SK-N-SH treated with all-trans-retinoic acid at 6 μM for 48 hours (cell line): Measurements from ENCODE around the gene PDIK1L.

ENCODE experiments used
- ATAC-seq: fragments of 200-7000 bp; cut with Tn5 transposase; 3 replicates; pipeline ENCODE4 v1.9.1; 2020; ENCODE audit warnings: mild to moderate bottlenecking, moderate library complexity
- ARNTL ChIP-seq: fragments of 450-650 bp; formaldehyde crosslinking; IDR thresholded peaks from 2 replicates; pipeline ENCODE4 v1.5.0; 2020; ENCODE audit warnings: low read depth, mild to moderate bottlenecking, moderate library complexity, borderline replicate concordance
- BACH2 ChIP-seq: fragments of 250-450 bp; sonication (Bioruptor Pico); IDR thresholded peaks from 2 replicates; pipeline ENCODE4 v1.9.0; 2021; ENCODE audit warnings: mild to moderate bottlenecking, borderline replicate concordance
- CSDC2 ChIP-seq: fragments of 250-450 bp; sonication (Bioruptor Pico); IDR thresholded peaks from 2 replicates; pipeline ENCODE4 v1.5.0; 2020; ENCODE audit warnings: mild to moderate bottlenecking, moderate library complexity
- ESRRG ChIP-seq: fragments of 250-450 bp; sonication (Bioruptor Pico); IDR thresholded peaks from 2 replicates; pipeline ENCODE4 v1.6.1; 2021; ENCODE audit warnings: mild to moderate bottlenecking
- ISL1 ChIP-seq: fragments of 250-450 bp; sonication (Bioruptor Pico); IDR thresholded peaks from 2 replicates; pipeline ENCODE4 v2.1.2; 2022; ENCODE audit warnings: mild to moderate bottlenecking, moderate library complexity
- OSR1 ChIP-seq: fragments of 250-450 bp; sonication (Bioruptor Pico); IDR thresholded peaks from 2 replicates; pipeline ENCODE4 v1.8.0; 2022; ENCODE audit warnings: moderate library complexity, mild to moderate bottlenecking, inconsistent platforms
- PPARA ChIP-seq: fragments of 250-450 bp; sonication (Bioruptor Pico); IDR thresholded peaks from 2 replicates; pipeline ENCODE4 v1.5.0; 2020; ENCODE audit warnings: mild to moderate bottlenecking, borderline replicate concordance
- RARB ChIP-seq: fragments of 250-450 bp; sonication (Bioruptor Pico); IDR thresholded peaks from 2 replicates; pipeline ENCODE4 v1.8.0; 2021; ENCODE audit warnings: mild to moderate bottlenecking, moderate library complexity
- TCF4 ChIP-seq: fragments of 250-450 bp; sonication (Bioruptor Pico); IDR thresholded peaks from 2 replicates; pipeline ENCODE4 v1.8.0; 2021; ENCODE audit warnings: mild to moderate bottlenecking, moderate library complexity, borderline replicate concordance
- TOX ChIP-seq: fragments of 250-450 bp; sonication (Bioruptor Pico); IDR thresholded peaks from 2 replicates; pipeline ENCODE4 v1.8.0; 2021; ENCODE audit warnings: mild to moderate bottlenecking, moderate library complexity, borderline replicate concordance
- ZFP3 ChIP-seq: fragments of 250-450 bp; sonication (Bioruptor Pico); IDR thresholded peaks from 2 replicates; pipeline ENCODE4 v1.5.0; 2020; ENCODE audit warnings: mild to moderate bottlenecking, moderate library complexity
- ZFP30 ChIP-seq: fragments of 450-650 bp; formaldehyde crosslinking; IDR thresholded peaks from 2 replicates; pipeline ENCODE4 v1.5.0; 2022; ENCODE audit warnings: mild to moderate bottlenecking, moderate library complexity
- ZNF565 ChIP-seq: fragments of 450-650 bp; formaldehyde crosslinking; conservative IDR thresholded peaks from 2 replicates; pipeline ENCODE4 v1.5.0; 2020; ENCODE audit warnings: low read depth, mild to moderate bottlenecking, moderate library complexity
- ZNF70 ChIP-seq: fragments of 450-650 bp; formaldehyde crosslinking; IDR thresholded peaks from 2 replicates; pipeline ENCODE4 v1.5.0; 2020; ENCODE audit warnings: mild to moderate bottlenecking, moderate library complexity
- ZNF8 ChIP-seq: fragments of 450-650 bp; formaldehyde crosslinking; IDR thresholded peaks from 2 replicates; pipeline ENCODE4 v1.5.0; 2020; ENCODE audit warnings: mild to moderate bottlenecking, moderate library complexity
- TF ChIP-seq, protein P1 (sequence below): fragments of 250-450 bp; sonication (Bioruptor Pico); IDR thresholded peaks from 2 replicates; pipeline ENCODE4 v1.8.0; 2021; ENCODE audit warnings: low read depth, mild to moderate bottlenecking, moderate library complexity, borderline replicate concordance
- TF ChIP-seq, protein P2 (sequence below): fragments of 250-450 bp; sonication (Bioruptor Pico); IDR thresholded peaks from 2 replicates; pipeline ENCODE4 v1.5.1; 2020; ENCODE audit warnings: low read depth, mild to moderate bottlenecking, moderate library complexity
- TF ChIP-seq, protein P3 (sequence below): fragments of 250-450 bp; sonication (Bioruptor Pico); IDR thresholded peaks from 2 replicates; pipeline ENCODE4 v1.5.1; 2021; ENCODE audit warnings: mild to moderate bottlenecking, moderate library complexity
- TF ChIP-seq, protein P4 (sequence below): fragments of 250-450 bp; sonication (Bioruptor Pico); IDR thresholded peaks from 2 replicates; pipeline ENCODE4 v1.8.0; 2020; ENCODE audit warnings: mild to moderate bottlenecking, moderate library complexity, borderline replicate concordance
- TF ChIP-seq, protein P5 (sequence below): fragments of 250-450 bp; sonication (Bioruptor Pico); IDR thresholded peaks from 2 replicates; pipeline ENCODE4 v1.5.0; 2020; ENCODE audit warnings: mild to moderate bottlenecking, moderate library complexity

Gene PDIK1L

DNA sequence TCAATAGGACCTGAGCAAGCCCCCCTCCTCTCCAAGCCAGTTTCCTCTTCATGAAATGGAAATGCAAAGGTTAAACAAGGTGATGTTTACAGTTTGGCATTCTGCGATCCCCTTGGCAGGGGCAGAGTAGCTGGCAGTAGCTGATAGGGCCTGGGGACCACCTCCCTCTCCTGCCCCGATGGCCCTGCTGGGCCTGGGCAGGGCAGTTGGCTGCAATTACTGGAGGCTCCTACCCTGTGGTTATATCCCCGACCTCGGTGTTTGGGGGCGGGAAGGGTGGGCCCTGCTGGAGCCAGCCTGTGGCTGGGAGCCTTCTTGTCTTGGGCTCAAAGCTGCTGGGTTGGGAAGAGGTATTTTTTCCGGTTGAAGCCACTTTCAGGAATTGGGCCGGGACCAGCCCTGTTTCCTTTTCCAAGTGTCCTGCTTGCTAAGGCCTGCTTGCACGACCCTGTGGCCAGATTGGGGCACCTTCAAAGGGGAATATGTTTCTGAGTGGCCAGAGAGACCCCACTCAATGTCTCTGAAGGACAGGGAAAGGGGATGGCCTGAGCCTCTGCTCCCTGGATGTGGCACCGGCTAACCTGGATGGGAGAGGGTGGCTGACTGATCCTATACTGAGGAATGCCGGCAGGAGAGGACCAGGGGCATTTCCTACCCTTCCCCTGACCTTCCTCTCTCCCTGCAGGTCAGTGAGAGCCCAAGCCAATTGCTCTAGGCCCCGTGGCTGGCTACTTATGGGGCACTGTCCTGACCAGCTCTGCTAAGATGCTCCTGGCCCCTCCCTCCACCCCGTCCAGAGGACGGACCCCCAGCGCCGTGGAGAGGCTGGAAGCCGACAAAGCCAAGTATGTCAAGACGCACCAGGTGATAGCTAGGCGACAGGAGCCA, 49.1 kb downstream of the PDIK1L start:
- no peak for ATAC-seq
- TF ChIP-seq, protein P1, sequence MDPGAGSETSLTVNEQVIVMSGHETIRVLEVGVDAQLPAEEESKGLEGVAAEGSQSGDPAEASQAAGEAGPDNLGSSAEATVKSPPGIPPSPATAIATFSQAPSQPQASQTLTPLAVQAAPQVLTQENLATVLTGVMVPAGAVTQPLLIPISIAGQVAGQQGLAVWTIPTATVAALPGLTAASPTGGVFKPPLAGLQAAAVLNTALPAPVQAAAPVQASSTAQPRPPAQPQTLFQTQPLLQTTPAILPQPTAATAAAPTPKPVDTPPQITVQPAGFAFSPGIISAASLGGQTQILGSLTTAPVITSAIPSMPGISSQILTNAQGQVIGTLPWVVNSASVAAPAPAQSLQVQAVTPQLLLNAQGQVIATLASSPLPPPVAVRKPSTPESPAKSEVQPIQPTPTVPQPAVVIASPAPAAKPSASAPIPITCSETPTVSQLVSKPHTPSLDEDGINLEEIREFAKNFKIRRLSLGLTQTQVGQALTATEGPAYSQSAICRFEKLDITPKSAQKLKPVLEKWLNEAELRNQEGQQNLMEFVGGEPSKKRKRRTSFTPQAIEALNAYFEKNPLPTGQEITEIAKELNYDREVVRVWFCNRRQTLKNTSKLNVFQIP = no peak
- TF ChIP-seq BACH2 (CRISPR knock-in tag) (no peak), ISL1 (CRISPR knock-in tag) (no peak), ZFP30 (CRISPR knock-in tag) (no peak), ESRRG (no peak), ZNF70 (CRISPR knock-in tag) (no peak), ZFP3 (CRISPR knock-in tag) (no peak), TOX (CRISPR knock-in tag) (no peak), ZNF8 (CRISPR knock-in tag) (no peak), ARNTL (CRISPR knock-in tag) (no peak), OSR1 (no peak), TCF4 (no peak)
- TF ChIP-seq, protein P2, sequence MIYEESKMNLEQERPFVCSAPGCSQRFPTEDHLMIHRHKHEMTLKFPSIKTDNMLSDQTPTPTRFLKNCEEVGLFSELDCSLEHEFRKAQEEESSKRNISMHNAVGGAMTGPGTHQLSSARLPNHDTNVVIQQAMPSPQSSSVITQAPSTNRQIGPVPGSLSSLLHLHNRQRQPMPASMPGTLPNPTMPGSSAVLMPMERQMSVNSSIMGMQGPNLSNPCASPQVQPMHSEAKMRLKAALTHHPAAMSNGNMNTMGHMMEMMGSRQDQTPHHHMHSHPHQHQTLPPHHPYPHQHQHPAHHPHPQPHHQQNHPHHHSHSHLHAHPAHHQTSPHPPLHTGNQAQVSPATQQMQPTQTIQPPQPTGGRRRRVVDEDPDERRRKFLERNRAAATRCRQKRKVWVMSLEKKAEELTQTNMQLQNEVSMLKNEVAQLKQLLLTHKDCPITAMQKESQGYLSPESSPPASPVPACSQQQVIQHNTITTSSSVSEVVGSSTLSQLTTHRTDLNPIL = no peak
- TF ChIP-seq, protein P3, sequence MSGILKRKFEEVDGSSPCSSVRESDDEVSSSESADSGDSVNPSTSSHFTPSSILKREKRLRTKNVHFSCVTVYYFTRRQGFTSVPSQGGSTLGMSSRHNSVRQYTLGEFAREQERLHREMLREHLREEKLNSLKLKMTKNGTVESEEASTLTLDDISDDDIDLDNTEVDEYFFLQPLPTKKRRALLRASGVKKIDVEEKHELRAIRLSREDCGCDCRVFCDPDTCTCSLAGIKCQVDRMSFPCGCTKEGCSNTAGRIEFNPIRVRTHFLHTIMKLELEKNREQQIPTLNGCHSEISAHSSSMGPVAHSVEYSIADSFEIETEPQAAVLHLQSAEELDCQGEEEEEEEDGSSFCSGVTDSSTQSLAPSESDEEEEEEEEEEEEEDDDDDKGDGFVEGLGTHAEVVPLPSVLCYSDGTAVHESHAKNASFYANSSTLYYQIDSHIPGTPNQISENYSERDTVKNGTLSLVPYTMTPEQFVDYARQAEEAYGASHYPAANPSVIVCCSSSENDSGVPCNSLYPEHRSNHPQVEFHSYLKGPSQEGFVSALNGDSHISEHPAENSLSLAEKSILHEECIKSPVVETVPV (CRISPR knock-in tag) = no peak

DNA sequence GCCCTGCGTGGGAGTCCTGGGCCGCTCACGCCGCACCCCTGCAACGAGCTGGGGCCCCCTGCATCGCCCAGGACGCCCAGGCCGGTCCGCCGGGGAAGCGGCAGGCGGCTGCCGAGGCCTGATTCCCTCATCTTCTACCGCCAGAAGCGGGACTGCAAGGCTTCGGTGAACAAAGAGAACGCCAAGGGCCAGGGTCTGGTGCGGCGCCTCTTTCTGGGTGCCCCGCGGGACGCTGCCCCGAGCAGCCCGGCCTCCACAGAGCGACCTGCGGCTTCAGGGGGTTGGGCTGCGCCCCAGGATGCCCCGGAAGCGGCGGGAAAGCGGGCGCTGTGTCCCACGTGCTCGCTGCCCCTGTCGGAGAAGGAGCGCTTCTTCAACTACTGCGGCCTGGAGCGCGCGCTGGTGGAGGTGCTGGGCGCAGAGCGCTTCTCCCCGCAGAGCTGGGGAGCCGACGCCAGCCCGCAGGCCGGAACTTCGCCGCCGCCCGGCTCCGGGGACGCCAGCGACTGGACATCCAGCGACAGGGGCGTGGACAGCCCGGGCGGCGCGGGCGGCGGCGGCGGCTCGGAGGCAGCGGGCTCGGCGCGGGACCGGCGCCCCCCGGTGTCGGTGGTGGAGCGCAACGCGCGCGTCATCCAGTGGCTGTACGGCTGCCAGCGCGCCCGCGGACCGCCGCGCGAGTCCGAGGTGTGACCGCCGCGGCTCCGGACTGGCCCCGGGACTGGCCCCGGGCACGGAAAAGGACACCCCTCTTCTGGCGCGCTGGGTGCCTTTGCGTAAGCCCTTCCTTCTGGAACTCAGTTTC, 50.0 kb downstream of the PDIK1L start:
- TF ChIP-seq PPARA (CRISPR knock-in tag) (no peak), ZNF565 (CRISPR knock-in tag) (no peak), CSDC2 (CRISPR knock-in tag) (no peak), ZNF70 (CRISPR knock-in tag) (no peak), ZFP3 (CRISPR knock-in tag) (no peak), TCF4 (no peak), ZFP30 (CRISPR knock-in tag) (no peak), ESRRG (no peak), RARB (CRISPR knock-in tag) (no peak), ISL1 (CRISPR knock-in tag) (no peak), OSR1 (no peak)
- TF ChIP-seq, protein P4, sequence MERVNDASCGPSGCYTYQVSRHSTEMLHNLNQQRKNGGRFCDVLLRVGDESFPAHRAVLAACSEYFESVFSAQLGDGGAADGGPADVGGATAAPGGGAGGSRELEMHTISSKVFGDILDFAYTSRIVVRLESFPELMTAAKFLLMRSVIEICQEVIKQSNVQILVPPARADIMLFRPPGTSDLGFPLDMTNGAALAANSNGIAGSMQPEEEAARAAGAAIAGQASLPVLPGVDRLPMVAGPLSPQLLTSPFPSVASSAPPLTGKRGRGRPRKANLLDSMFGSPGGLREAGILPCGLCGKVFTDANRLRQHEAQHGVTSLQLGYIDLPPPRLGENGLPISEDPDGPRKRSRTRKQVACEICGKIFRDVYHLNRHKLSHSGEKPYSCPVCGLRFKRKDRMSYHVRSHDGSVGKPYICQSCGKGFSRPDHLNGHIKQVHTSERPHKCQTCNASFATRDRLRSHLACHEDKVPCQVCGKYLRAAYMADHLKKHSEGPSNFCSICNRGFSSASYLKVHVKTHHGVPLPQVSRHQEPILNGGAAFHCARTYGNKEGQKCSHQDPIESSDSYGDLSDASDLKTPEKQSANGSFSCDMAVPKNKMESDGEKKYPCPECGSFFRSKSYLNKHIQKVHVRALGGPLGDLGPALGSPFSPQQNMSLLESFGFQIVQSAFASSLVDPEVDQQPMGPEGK = no peak
- TF ChIP-seq, protein P1 = no peak
- TF ChIP-seq, protein P2 = no peak
- TF ChIP-seq, protein P5, sequence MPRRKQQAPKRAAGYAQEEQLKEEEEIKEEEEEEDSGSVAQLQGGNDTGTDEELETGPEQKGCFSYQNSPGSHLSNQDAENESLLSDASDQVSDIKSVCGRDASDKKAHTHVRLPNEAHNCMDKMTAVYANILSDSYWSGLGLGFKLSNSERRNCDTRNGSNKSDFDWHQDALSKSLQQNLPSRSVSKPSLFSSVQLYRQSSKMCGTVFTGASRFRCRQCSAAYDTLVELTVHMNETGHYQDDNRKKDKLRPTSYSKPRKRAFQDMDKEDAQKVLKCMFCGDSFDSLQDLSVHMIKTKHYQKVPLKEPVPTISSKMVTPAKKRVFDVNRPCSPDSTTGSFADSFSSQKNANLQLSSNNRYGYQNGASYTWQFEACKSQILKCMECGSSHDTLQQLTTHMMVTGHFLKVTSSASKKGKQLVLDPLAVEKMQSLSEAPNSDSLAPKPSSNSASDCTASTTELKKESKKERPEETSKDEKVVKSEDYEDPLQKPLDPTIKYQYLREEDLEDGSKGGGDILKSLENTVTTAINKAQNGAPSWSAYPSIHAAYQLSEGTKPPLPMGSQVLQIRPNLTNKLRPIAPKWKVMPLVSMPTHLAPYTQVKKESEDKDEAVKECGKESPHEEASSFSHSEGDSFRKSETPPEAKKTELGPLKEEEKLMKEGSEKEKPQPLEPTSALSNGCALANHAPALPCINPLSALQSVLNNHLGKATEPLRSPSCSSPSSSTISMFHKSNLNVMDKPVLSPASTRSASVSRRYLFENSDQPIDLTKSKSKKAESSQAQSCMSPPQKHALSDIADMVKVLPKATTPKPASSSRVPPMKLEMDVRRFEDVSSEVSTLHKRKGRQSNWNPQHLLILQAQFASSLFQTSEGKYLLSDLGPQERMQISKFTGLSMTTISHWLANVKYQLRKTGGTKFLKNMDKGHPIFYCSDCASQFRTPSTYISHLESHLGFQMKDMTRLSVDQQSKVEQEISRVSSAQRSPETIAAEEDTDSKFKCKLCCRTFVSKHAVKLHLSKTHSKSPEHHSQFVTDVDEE (CRISPR knock-in tag) = no peak
- ATAC-seq = no peak
